Measurements from ENCODE around the gene USP17L26.
"Not testable (repeated sequence)": the region's sequence is repeated elsewhere in the genome, so short reads cannot be mapped to it uniquely, and the experiment has no call there.

DNA sequence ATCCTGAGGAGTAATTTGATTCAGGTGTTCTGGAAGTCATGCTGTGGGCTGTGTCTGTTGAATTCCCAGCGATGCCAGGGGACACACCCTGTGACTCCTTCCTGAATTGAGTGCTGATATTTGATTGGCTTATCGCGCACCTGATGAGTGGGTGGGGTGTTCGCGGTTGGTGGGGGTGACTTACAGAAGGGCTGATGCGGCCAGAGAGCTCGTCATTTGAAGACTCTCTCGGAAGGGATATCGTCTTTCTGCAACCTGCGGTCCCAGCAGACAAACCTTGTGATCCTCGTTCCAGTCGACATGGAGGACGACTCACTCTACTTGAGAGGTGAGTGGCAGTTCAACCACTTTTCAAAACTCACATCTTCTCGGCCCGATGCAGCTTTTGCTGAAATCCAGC is at the start of gene USP17L26:
- TF ChIP-seq, protein P1, sequence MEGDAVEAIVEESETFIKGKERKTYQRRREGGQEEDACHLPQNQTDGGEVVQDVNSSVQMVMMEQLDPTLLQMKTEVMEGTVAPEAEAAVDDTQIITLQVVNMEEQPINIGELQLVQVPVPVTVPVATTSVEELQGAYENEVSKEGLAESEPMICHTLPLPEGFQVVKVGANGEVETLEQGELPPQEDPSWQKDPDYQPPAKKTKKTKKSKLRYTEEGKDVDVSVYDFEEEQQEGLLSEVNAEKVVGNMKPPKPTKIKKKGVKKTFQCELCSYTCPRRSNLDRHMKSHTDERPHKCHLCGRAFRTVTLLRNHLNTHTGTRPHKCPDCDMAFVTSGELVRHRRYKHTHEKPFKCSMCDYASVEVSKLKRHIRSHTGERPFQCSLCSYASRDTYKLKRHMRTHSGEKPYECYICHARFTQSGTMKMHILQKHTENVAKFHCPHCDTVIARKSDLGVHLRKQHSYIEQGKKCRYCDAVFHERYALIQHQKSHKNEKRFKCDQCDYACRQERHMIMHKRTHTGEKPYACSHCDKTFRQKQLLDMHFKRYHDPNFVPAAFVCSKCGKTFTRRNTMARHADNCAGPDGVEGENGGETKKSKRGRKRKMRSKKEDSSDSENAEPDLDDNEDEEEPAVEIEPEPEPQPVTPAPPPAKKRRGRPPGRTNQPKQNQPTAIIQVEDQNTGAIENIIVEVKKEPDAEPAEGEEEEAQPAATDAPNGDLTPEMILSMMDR (IDR thresholded peaks at IDR 0.05), result not testable (repeated sequence)
- not testable (repeated sequence) for TF ChIP-seq POLR2A (IDR thresholded peaks at IDR 0.05)

Measured in heart left ventricle (tissue), 13 donors.